ENCODE results near the gene SLC29A3.

Gene SLC29A3

GRCh38 chr10:71309919-71310318 is 9.1 kb upstream of the SLC29A3 start:
- TF ChIP-seq YY1 (IDR thresholded peaks at IDR 0.05; ENCODE audit: insufficient read depth, insufficient read length) = no peak
- no peak for TF ChIP-seq ZNF274 (IDR thresholded peaks at IDR 0.05; ENCODE audit: low read depth, low read length)
- TF ChIP-seq SUZ12 (IDR thresholded peaks at IDR 0.05; ENCODE audit: extremely low read depth, insufficient read depth, insufficient read length) = no peak
- Histone ChIP-seq H3K36me3 (ENCODE audit: insufficient read depth, insufficient read length, low read length) (no peaks in the 10 kb centered on the region), H3K27me3 (ENCODE audit: insufficient read depth, insufficient read length) (peaks cover 13% of the 10 kb centered on the region), H3K9ac (ENCODE audit: insufficient read length, low read depth) (no peak overlapping the region), H3K4me3 (ENCODE audit: insufficient read length, low read depth) (no peak overlapping the region), H3K4me1 (ENCODE audit: insufficient read depth, insufficient read length) (no peaks in the 10 kb centered on the region), H3K9me3 (ENCODE audit: insufficient read depth, low read length) (no peaks in the 10 kb centered on the region)
- no peak for DNase-seq (ENCODE audit: low read depth, low spot score)

- Histone ChIP-seq H3K9ac (ENCODE audit: insufficient read length, low read depth) (no peak overlapping the region), H3K9me3 (ENCODE audit: insufficient read depth, low read length) (no peaks in the 10 kb centered on the region), H3K36me3 (ENCODE audit: insufficient read depth, insufficient read length, low read length) (no peaks in the 10 kb centered on the region), H3K27me3 (ENCODE audit: insufficient read depth, insufficient read length) (peaks cover 13% of the 10 kb centered on the region), H3K4me3 (ENCODE audit: insufficient read length, low read depth) (no peak overlapping the region), H3K4me1 (ENCODE audit: insufficient read depth, insufficient read length) (no peaks in the 10 kb centered on the region)
- no peak for DNase-seq (ENCODE audit: low read depth, low spot score)
- TF ChIP-seq SUZ12 (IDR thresholded peaks at IDR 0.05; ENCODE audit: extremely low read depth, insufficient read depth, insufficient read length) (no peak), ZNF274 (IDR thresholded peaks at IDR 0.05; ENCODE audit: low read depth, low read length) (no peak), YY1 (IDR thresholded peaks at IDR 0.05; ENCODE audit: insufficient read depth, insufficient read length) (no peak)
Measured at GRCh38 chr10:71312220-71312619, 6.8 kb upstream of the SLC29A3 start.

GRCh38 chr10:71312811-71313789 is 6.0 kb upstream of the SLC29A3 start:
- Histone ChIP-seq H3K36me3 (ENCODE audit: insufficient read depth, insufficient read length, low read length) (no peaks in the 10 kb centered on the region), H3K4me3 (ENCODE audit: insufficient read length, low read depth) (no peak overlapping the region), H3K4me1 (ENCODE audit: insufficient read depth, insufficient read length) (peaks cover 2% of the 10 kb centered on the region), H3K9me3 (ENCODE audit: insufficient read depth, low read length) (no peaks in the 10 kb centered on the region), H3K27me3 (ENCODE audit: insufficient read depth, insufficient read length) (peaks cover 13% of the 10 kb centered on the region), H3K9ac (ENCODE audit: insufficient read length, low read depth) (no peak overlapping the region)
- no peak for TF ChIP-seq YY1 (IDR thresholded peaks at IDR 0.05; ENCODE audit: insufficient read depth, insufficient read length)
- no peak for DNase-seq (ENCODE audit: low read depth, low spot score)

GRCh38 chr10:71314028-71314693 is 4.9 kb upstream of the SLC29A3 start:
- TF ChIP-seq ZNF274 (IDR thresholded peaks at IDR 0.05; ENCODE audit: low read depth, low read length) (no peak), SUZ12 (IDR thresholded peaks at IDR 0.05; ENCODE audit: extremely low read depth, insufficient read depth, insufficient read length) (no peak), YY1 (IDR thresholded peaks at IDR 0.05; ENCODE audit: insufficient read depth, insufficient read length) (no peak)
- peaks cover 13% of the 10 kb centered on the region for H3K27me3 ChIP-seq (ENCODE audit: insufficient read depth, insufficient read length)
- no peak overlapping the region for H3K4me3 ChIP-seq (ENCODE audit: insufficient read length, low read depth)
- H3K36me3 ChIP-seq (ENCODE audit: insufficient read depth, insufficient read length, low read length) = no peaks in the 10 kb centered on the region
- peak overlapping the region; percentile 10 for H3K9ac ChIP-seq (ENCODE audit: insufficient read length, low read depth)
- DNase-seq (ENCODE audit: low read depth, low spot score) = peak; percentile 30
- no peaks in the 10 kb centered on the region for H3K9me3 ChIP-seq (ENCODE audit: insufficient read depth, low read length)
- H3K4me1 ChIP-seq (ENCODE audit: insufficient read depth, insufficient read length) = peaks cover 5% of the 10 kb centered on the region

- H3K4me3 ChIP-seq (ENCODE audit: insufficient read length, low read depth) = no peak overlapping the region
- TF ChIP-seq ZNF274 (IDR thresholded peaks at IDR 0.05; ENCODE audit: low read depth, low read length) = no peak
- no peak for TF ChIP-seq YY1 (IDR thresholded peaks at IDR 0.05; ENCODE audit: insufficient read depth, insufficient read length)
- no peak for TF ChIP-seq SUZ12 (IDR thresholded peaks at IDR 0.05; ENCODE audit: extremely low read depth, insufficient read depth, insufficient read length)
- H3K9me3 ChIP-seq (ENCODE audit: insufficient read depth, low read length) = no peaks in the 10 kb centered on the region
- no peak overlapping the region for H3K9ac ChIP-seq (ENCODE audit: insufficient read length, low read depth)
- no peak for DNase-seq (ENCODE audit: low read depth, low spot score)
- H3K27me3 ChIP-seq (ENCODE audit: insufficient read depth, insufficient read length) = peaks cover 13% of the 10 kb centered on the region
- no peaks in the 10 kb centered on the region for H3K36me3 ChIP-seq (ENCODE audit: insufficient read depth, insufficient read length, low read length)
- H3K4me1 ChIP-seq (ENCODE audit: insufficient read depth, insufficient read length) = peaks cover 7% of the 10 kb centered on the region
Measured at GRCh38 chr10:71314694-71315225, 4.3 kb upstream of the SLC29A3 start.

GRCh38 chr10:71316056-71316785 is 2.8 kb upstream of the SLC29A3 start:
- no peak for TF ChIP-seq ZNF274 (IDR thresholded peaks at IDR 0.05; ENCODE audit: low read depth, low read length)
- no peak for TF ChIP-seq YY1 (IDR thresholded peaks at IDR 0.05; ENCODE audit: insufficient read depth, insufficient read length)
- TF ChIP-seq SUZ12 (IDR thresholded peaks at IDR 0.05; ENCODE audit: extremely low read depth, insufficient read depth, insufficient read length) = no peak
- Histone ChIP-seq H3K36me3 (ENCODE audit: insufficient read depth, insufficient read length, low read length) (no peaks in the 10 kb centered on the region), H3K4me3 (ENCODE audit: insufficient read length, low read depth) (no peak overlapping the region), H3K9ac (ENCODE audit: insufficient read length, low read depth) (no peak overlapping the region), H3K4me1 (ENCODE audit: insufficient read depth, insufficient read length) (peaks cover 9% of the 10 kb centered on the region), H3K9me3 (ENCODE audit: insufficient read depth, low read length) (no peaks in the 10 kb centered on the region), H3K27me3 (ENCODE audit: insufficient read depth, insufficient read length) (peaks cover 13% of the 10 kb centered on the region)
- no peak for DNase-seq (ENCODE audit: low read depth, low spot score)
